IMR-90 (cell line): ENCODE results near the gene SETX.

ENCODE experiments used
- CTCF ChIP-seq: conservative IDR thresholded peaks from 2 replicates; pipeline ENCODE4 v1.5.1; 2012; ENCODE audit warnings: mild to moderate bottlenecking, low read depth, low read length, improper control_type of control experiment
- MAZ ChIP-seq: IDR thresholded peaks from 2 replicates; pipeline ENCODE4 v1.6.1; 2012; ENCODE audit warnings: low read depth, mild to moderate bottlenecking, low read length, improper control_type of control experiment, moderate library complexity, borderline replicate concordance
- POLR2A ChIP-seq: IDR thresholded peaks from 2 replicates; pipeline ENCODE4 v1.6.1; 2012; ENCODE audit warnings: mild to moderate bottlenecking, low read depth, low read length
- RFX5 ChIP-seq: IDR thresholded peaks from 2 replicates; pipeline ENCODE4 v1.8.0; 2012; ENCODE audit warnings: low read depth, mild to moderate bottlenecking, low read length, moderate library complexity
- USF2 ChIP-seq: fragments of 150-350 bp; IDR thresholded peaks from 2 replicates; pipeline ENCODE4 v1.6.1; 2017; ENCODE audit warnings: mild to moderate bottlenecking, antibody characterized with exemption, low read length, low read depth

GRCh38 chr9:132238026-132238972 is 116.5 kb downstream of the SETX start:
- TF ChIP-seq POLR2A (no peak), CTCF (no peak), RFX5 (no peak), MAZ (no peak), USF2 (no peak)
